Neuron (in vitro differentiated cells): ENCODE data around the gene THAP2.

Experiments
- H2AFZ ChIP-seq: one replicate; pipeline ENCODE4 v1.6.1; 2013; ENCODE audit warnings: low read depth, mild to moderate bottlenecking, inconsistent platforms, low read length, moderate library complexity
- H3K27me3 ChIP-seq: one replicate; pipeline ENCODE4 v1.6.1; 2013; ENCODE audit warnings: low read length; ENCODE audit not compliant: insufficient read depth
- H3K36me3 ChIP-seq: one replicate; pipeline ENCODE4 v1.6.1; 2013; ENCODE audit warnings: low read length; ENCODE audit not compliant: insufficient read depth
- H3K4me1 ChIP-seq: one replicate; pipeline ENCODE4 v1.6.1; 2013; ENCODE audit warnings: low read length; ENCODE audit not compliant: insufficient read depth
- H3K4me3 ChIP-seq: 2 replicates; pipeline ENCODE4 v1.5.1; 2013; ENCODE audit warnings: mild to moderate bottlenecking, low read length, moderate library complexity
- H3K9me3 ChIP-seq: one replicate; pipeline ENCODE4 v1.6.1; 2013; ENCODE audit warnings: low read length

The THAP2 gene

DNA sequence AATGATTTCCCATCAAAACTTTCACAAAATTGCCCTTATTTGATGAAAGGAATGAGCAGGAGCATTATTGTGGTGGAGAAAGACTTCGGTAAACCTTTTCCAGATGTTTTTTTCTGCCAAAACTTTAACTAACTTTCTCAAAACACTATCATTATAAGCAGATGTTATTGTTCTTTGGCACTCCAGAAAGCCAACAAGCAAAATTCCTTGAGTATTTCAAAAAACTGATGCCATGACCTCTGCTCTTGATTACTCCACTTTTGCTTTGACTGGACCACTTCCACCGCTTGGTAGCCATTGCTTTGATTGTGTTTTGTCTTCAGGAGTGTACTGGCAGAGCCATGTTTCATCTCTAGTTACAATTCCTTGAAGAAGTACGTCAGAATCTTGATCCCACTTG lies 60.9 kb downstream of the THAP2 start:
- Histone ChIP-seq H3K4me1 (no peaks in the 10 kb centered on the region), H2AFZ (no peak overlapping the region), H3K27me3 (no peaks in the 10 kb centered on the region)

DNA sequence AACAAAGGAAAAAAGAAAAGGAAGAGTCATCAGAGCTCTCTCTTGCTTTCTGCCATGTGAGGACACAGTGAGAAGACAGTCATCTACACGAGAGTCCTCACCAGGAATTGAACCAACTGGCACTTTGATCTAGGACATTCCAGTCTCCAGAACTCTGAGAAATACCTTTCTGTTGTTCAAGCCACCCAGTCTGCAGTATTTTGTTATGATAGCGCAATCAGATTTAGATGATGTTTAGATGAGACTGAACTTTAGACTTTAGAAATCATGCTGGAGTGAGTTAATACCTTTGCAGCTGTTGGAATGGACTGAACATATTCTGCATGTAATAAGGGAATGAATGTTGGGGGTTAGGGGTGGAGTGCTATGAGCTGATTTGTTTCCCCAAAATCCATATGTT lies 62.4 kb downstream of the THAP2 start:
- no peaks in the 10 kb centered on the region for H3K27me3 ChIP-seq
- no peak overlapping the region for H2AFZ ChIP-seq
- H3K9me3 ChIP-seq: no peaks in the 10 kb centered on the region
- H3K4me3 ChIP-seq: no peak overlapping the region
- H3K4me1 ChIP-seq: no peaks in the 10 kb centered on the region
- no peaks in the 10 kb centered on the region for H3K36me3 ChIP-seq

More for the DNA sequence above, 60.9 kb downstream of the THAP2 start:
- no peak overlapping the region for H3K4me3 ChIP-seq
- H3K9me3 ChIP-seq: no peaks in the 10 kb centered on the region
- H3K36me3 ChIP-seq: no peaks in the 10 kb centered on the region

DNA sequence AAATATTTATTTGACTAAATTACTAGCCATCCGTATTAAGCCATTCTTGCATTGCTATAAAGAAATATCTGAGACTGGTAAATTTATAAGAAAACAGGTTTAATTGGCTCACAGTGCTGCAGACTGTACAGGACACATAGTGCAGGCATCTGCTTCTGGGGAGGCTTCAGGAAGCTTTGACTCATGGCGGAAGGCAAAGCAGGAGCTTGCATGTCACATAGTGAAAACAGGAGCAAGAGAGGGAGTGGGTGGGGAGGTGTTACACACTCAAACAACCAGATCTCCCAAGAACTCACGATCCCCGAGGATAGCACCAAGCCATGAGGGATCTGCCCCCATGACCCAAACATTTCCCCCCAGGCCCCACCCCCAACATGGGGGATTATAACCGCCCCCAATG lies 63.9 kb downstream of the THAP2 start:
- H3K9me3 ChIP-seq: no peaks in the 10 kb centered on the region
- no peaks in the 10 kb centered on the region for H3K27me3 ChIP-seq
- no peaks in the 10 kb centered on the region for H3K36me3 ChIP-seq
- no peak overlapping the region for H2AFZ ChIP-seq
- no peaks in the 10 kb centered on the region for H3K4me1 ChIP-seq
- H3K4me3 ChIP-seq: no peak overlapping the region
